LNCAP (cell line): ENCODE results near the gene NAT14.

Experiments
- CTCF ChIP-seq: fragments of 450-650 bp; IDR thresholded peaks from 2 replicates; pipeline ENCODE4 v1.5.1; 2017; ENCODE audit warnings: mild to moderate bottlenecking

NAT14 gene

DNA sequence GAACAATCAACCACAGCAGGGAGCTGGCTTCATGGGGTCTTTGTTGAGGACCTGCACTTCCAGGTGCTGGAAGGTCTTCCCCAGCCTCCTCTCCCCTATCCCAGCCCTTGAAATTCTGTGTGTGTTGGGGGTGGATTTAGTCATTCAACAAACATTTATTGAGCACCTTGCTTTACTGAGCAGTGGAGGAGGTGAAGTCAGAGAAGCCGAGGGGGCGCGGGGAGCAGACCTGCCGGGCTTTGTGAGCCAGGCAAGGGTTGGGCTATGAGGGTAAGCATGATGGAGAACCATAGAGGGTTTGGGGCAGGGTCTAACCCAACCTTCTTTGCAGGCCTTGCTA lies 17.0 kb upstream of the NAT14 start:
- peak; percentile 20 for TF ChIP-seq CTCF

- TF ChIP-seq CTCF: no peak
These were observed 13.7 kb upstream of the NAT14 start for GRCh38 chr19:55471266-55471665.

DNA sequence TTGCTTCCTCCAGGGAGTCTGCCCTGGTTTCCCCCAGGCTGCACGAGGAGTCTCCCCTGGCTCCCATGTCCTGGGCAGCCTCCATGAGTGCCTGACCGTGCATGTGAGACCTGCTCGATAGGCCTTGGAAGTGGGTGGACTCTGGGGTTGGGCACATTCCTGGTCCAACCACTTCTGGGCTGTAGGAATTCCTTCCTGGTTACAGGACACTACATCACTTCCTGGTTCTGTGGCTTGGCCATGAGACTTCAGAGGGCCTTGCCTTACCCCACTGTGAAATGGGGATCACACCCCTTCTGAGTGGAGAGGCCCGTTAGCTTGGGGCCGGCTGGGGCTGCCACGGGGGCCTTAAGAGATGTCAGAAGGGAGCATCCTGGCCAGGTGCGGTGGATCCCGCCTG lies 12.5 kb upstream of the NAT14 start:
- TF ChIP-seq CTCF: no peak

DNA sequence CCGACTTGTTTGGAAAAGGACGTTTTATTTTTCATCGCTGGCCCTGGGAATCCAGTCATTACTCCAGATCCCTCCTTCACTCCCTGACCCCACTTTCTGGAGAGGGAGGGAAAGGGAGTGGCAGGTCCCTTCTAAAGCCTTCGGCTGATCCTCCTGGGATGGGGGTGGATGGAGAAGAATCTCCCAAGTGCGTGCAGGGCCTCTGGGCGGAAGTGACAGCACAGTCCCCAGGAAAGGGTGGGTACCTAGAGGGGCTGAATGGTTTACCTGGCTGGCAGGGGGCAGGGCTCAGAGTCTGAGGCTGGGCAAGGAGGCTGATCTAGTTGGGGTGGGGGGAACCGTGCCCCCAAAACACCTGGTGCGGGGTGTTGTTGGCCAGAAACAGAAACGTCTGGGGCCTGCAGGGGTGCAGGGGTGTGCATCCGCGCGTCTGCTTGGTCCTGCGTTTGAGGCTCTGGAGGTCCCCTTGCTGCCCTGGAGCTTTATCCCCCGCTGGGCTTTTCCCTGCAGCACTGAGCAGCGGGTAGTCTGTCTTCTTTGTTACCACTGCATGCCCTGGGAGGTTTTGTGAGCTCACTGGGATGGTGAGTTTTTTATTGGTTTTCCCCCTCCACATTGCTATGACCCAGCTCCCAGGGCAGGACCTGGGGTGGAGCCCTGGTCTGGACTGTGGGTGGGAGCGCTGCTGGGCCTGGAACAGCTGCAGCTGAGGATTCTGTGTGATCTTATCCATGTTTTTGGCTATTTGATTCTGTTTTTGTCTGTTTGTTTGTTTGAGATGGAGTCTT lies 11.6 kb upstream of the NAT14 start:
- TF ChIP-seq CTCF: no peak

DNA sequence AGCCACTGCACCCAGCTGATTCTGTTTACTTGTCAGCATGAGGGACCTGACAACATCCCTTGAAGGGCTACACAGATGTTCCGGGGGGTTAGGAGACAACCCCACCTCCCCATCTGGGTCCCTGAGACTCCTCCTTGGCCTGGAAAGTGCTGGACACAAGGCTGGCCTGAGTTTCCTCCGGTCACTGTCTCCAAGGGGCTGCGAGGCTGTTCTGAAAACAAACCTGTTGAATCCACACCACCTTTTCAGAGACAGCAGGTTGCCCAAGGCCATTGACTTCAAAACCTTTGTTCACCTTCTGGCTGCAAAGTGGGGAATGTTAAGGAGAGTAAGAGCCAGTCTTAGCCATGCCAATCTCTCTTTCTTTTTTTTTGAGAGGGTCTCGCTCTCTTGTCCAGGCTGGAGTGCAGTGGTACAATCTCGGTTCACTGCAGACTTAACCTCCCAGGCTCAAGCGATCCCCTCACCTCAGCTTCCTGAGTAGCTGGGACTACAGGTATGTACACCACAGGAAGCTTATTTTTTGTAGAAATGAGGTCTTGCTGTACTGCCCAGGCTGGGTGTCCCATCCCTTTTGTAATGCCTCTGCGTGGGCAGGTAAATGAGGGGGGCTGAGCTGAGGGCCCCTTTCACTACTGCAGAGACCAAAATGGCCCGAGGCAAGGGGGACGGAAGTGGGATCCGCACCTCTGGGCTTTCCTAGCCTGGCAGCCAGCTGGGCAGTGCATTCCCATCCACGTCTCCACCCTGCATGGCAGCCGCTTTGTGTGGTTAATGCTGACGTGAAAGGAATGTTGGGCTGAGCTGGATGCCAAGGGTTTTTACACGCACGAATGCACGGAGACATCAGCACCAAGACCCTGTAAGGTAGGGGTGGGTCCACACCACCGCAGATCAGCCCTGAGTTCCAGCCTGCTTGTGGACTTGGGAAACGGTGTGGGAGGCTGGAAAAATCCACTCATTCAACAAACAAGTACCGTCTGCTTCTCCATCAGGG lies 10.4 kb upstream of the NAT14 start:
- no peak for TF ChIP-seq CTCF

DNA sequence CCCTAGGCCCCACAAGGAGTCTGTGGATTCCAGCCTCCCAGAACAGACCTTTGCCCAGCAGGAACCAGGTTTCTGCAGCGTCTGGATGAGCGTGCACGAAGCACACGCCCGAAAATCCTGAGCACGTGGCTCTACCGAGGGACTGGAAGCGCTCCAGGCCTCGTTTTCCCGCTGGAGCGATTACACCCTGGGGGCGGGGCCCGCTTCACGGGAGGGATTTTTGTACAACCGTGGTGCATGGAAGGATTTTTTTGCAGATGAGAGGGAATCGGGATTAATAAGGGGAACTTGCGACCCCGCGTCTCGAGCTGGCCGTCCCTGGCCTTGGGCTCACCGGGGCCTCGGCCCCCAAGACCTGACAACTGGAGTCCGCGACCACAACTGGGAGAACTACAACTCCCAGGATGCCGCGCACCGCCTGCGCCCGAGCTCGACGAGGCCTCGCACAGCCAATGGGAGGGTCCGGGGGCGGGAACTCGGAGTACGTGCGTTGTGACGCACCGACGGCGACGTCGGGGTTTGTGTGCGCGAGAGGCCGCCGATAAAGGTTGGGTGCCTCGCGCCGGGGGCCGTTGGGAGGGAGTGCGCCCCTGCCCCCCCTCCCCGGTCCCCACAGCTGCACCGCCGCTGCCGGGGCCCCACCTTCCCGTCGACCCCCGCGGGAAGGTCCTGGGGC lies 8.8 kb upstream of the NAT14 start, which contains the start of gene ZNF628:
Gene ZNF628, plus strand, starts transcription at position 518 of the 676 bp plus-strand sequence. CDS start 3,294 bp downstream, outside the sequence.
- no peak for TF ChIP-seq CTCF

DNA sequence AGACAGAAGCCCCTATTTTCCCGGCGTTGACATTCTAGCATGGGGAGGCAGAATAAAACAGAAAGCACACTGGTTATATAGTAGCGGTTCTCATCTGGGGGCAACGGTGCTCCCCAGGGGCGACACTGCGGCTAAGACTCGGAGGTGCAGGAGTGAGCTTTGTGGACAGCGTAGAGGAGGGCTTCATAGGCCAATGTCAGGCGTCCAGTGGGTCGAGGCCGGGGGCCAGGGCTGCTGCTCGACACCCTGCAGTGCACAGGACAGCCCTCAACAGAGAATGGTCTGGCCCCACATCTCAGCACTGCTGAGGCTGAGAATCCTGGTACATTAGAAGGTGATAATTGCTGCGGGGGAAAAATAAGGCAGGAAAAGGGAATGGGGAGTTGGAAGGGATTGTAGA lies 7.1 kb upstream of the NAT14 start:
- no peak for TF ChIP-seq CTCF
